DOHH2 (cell line): ENCODE data around the gene UPF1.

Experiments
- EZH2phosphoT487 ChIP-seq: fragments of 200-600 bp; sonication (generic); IDR thresholded peaks from 2 replicates; pipeline ENCODE4 v1.6.1; 2017; ENCODE audit warnings: borderline replicate concordance, mild to moderate bottlenecking, antibody characterized with exemption, low read length, moderate library complexity, mixed read lengths
- TF ChIP-seq, protein P1 (sequence below): fragments of 200-600 bp; sonication (generic); IDR thresholded peaks from one replicate; pipeline ENCODE4 v1.5.1; 2014; ENCODE audit warnings: antibody characterized with exemption, mild to moderate bottlenecking, low read depth, low read length; ENCODE audit not compliant: poor library complexity, severe bottlenecking

DNA sequence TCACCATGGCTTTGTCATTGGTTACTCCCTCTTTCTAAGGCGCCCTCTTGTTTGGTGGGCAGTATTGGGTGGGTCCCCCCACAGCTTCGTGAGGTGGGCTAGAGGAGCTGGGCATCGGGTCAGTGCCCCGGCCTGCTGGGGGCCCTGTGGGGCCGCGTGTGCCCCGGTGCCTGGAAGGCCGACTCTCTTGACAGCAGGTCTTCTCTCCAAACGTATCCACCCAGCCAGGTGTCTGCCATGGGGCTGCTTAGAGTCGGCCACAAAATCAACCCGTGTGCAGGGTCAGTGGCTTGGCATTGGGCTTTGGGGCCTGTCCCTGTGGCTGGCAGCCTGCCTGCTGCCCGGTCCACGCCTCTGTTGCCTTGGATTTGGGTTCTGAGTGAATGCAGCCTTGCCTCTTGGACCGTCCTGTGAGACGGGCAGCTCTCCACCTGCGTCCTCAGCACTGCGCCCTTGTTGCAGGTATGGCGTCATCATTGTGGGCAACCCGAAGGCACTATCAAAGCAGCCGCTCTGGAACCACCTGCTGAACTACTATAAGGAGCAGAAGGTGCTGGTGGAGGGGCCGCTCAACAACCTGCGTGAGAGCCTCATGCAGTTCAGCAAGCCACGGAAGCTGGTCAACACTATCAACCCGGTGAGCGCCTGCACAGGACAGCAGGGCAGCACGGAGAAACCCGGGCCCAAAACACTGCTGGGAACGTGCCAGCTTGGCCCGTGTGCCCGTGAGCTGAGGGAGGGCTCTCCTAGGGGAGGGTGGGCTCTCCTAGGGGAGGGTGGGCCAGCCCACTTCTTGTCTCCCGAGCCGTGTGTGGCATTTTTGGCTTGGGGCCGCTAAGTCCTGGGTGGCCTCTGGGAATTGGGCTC lies 31.4 kb downstream of the UPF1 start:
- TF ChIP-seq, protein P1, sequence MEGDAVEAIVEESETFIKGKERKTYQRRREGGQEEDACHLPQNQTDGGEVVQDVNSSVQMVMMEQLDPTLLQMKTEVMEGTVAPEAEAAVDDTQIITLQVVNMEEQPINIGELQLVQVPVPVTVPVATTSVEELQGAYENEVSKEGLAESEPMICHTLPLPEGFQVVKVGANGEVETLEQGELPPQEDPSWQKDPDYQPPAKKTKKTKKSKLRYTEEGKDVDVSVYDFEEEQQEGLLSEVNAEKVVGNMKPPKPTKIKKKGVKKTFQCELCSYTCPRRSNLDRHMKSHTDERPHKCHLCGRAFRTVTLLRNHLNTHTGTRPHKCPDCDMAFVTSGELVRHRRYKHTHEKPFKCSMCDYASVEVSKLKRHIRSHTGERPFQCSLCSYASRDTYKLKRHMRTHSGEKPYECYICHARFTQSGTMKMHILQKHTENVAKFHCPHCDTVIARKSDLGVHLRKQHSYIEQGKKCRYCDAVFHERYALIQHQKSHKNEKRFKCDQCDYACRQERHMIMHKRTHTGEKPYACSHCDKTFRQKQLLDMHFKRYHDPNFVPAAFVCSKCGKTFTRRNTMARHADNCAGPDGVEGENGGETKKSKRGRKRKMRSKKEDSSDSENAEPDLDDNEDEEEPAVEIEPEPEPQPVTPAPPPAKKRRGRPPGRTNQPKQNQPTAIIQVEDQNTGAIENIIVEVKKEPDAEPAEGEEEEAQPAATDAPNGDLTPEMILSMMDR: no peak
- TF ChIP-seq EZH2phosphoT487: no peak
